Measurements from ENCODE around the gene STAT5A.

STAT5A gene

DNA sequence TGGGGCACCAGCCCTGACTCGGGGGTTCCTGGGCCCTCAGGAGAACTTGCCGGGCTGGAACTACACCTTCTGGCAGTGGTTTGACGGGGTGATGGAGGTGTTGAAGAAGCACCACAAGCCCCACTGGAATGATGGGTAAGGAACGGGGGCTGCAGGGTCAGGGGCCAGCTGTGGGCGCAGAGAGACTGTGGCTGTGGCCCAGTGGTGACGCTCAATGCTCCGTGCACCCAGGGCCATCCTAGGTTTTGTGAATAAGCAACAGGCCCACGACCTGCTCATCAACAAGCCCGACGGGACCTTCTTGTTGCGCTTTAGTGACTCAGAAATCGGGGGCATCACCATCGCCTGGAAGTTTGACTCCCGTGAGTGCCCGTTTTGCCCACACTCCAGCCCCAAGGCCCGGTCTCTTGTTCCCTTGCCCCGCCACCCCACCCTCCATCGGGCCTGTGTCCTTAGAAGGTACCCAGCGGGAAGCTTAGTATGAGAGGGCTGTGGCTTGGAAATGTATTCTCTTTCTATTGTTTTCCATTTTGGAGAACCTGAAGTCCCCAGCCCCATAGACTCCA, 19.1 kb downstream of the STAT5A start:
- TF ChIP-seq TAF1 (IDR thresholded peaks at IDR 0.05; ENCODE audit: borderline replicate concordance, insufficient read depth, low read length) (no peak), POLR2AphosphoS5 (IDR thresholded peaks at IDR 0.05; ENCODE audit: low read depth, low read length) (no peak), SIN3A (IDR thresholded peaks at IDR 0.05; ENCODE audit: borderline replicate concordance, insufficient read depth, low read length) (no peak), FOXP2 (optimal IDR thresholded peaks at IDR 0.05; ENCODE audit: borderline replicate concordance, extremely low read depth, extremely low read length, insufficient read depth) (no peak)
- TF ChIP-seq, protein P1, sequence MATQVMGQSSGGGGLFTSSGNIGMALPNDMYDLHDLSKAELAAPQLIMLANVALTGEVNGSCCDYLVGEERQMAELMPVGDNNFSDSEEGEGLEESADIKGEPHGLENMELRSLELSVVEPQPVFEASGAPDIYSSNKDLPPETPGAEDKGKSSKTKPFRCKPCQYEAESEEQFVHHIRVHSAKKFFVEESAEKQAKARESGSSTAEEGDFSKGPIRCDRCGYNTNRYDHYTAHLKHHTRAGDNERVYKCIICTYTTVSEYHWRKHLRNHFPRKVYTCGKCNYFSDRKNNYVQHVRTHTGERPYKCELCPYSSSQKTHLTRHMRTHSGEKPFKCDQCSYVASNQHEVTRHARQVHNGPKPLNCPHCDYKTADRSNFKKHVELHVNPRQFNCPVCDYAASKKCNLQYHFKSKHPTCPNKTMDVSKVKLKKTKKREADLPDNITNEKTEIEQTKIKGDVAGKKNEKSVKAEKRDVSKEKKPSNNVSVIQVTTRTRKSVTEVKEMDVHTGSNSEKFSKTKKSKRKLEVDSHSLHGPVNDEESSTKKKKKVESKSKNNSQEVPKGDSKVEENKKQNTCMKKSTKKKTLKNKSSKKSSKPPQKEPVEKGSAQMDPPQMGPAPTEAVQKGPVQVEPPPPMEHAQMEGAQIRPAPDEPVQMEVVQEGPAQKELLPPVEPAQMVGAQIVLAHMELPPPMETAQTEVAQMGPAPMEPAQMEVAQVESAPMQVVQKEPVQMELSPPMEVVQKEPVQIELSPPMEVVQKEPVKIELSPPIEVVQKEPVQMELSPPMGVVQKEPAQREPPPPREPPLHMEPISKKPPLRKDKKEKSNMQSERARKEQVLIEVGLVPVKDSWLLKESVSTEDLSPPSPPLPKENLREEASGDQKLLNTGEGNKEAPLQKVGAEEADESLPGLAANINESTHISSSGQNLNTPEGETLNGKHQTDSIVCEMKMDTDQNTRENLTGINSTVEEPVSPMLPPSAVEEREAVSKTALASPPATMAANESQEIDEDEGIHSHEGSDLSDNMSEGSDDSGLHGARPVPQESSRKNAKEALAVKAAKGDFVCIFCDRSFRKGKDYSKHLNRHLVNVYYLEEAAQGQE (IDR thresholded peaks at IDR 0.05; ENCODE audit: insufficient read depth in 1 of 2, low read depth in 2 of 2, low read length in 2 of 2), result no peak

DNA sequence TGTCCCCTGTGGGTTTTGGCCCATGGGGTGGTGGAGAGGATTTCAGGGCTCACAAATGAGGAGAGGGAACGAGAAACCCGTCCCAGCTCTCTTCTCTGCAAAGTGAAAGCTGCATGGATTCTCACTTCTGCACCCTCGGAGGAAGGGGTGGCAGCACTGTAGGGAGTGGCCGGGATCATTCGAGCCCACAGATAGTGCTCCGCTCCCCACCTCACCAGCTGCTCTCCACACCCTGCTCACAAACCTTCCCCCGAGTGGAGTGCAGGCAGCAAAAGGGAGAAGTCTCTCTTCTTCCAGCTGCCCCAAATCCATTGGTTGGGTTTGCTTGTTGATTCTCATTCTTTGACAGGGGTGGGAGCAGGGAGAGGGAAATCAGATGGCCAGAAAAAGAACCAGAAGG, 20.1 kb downstream of the STAT5A start:
- TF ChIP-seq, protein P1 (IDR thresholded peaks at IDR 0.05; ENCODE audit: insufficient read depth in 1 of 2, low read depth in 2 of 2, low read length in 2 of 2), result no peak
- no peak for TF ChIP-seq FOXP2 (optimal IDR thresholded peaks at IDR 0.05; ENCODE audit: borderline replicate concordance, extremely low read depth, extremely low read length, insufficient read depth)
- TF ChIP-seq SIN3A (IDR thresholded peaks at IDR 0.05; ENCODE audit: borderline replicate concordance, insufficient read depth, low read length), result no peak
- TF ChIP-seq TAF1 (IDR thresholded peaks at IDR 0.05; ENCODE audit: borderline replicate concordance, insufficient read depth, low read length), result no peak
- TF ChIP-seq POLR2AphosphoS5 (IDR thresholded peaks at IDR 0.05; ENCODE audit: low read depth, low read length), result no peak

DNA sequence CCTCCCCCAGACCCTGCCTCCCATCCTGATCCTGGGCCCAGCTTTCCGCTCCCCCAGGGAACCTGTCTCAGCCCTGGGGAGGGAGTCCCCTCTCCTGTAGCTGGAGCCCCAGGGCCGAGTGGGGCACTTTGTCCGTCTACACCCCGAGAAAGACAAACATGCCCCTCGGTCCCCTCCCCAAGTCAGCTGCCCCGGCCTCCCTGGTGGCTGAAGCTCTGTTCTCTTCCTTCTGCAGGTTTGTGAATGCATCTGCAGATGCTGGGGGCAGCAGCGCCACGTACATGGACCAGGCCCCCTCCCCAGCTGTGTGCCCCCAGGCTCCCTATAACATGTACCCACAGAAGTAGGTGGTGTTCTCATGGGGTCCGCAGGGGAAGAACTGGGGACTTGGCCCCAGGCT, 20.8 kb downstream of the STAT5A start:
- TF ChIP-seq POLR2AphosphoS5 (IDR thresholded peaks at IDR 0.05; ENCODE audit: low read depth, low read length), result no peak
- TF ChIP-seq, protein P1 (IDR thresholded peaks at IDR 0.05; ENCODE audit: insufficient read depth in 1 of 2, low read depth in 2 of 2, low read length in 2 of 2), result no peak
- no peak for TF ChIP-seq SIN3A (IDR thresholded peaks at IDR 0.05; ENCODE audit: borderline replicate concordance, insufficient read depth, low read length)
- TF ChIP-seq TAF1 (IDR thresholded peaks at IDR 0.05; ENCODE audit: borderline replicate concordance, insufficient read depth, low read length), result no peak
- no peak for TF ChIP-seq FOXP2 (optimal IDR thresholded peaks at IDR 0.05; ENCODE audit: borderline replicate concordance, extremely low read depth, extremely low read length, insufficient read depth)

DNA sequence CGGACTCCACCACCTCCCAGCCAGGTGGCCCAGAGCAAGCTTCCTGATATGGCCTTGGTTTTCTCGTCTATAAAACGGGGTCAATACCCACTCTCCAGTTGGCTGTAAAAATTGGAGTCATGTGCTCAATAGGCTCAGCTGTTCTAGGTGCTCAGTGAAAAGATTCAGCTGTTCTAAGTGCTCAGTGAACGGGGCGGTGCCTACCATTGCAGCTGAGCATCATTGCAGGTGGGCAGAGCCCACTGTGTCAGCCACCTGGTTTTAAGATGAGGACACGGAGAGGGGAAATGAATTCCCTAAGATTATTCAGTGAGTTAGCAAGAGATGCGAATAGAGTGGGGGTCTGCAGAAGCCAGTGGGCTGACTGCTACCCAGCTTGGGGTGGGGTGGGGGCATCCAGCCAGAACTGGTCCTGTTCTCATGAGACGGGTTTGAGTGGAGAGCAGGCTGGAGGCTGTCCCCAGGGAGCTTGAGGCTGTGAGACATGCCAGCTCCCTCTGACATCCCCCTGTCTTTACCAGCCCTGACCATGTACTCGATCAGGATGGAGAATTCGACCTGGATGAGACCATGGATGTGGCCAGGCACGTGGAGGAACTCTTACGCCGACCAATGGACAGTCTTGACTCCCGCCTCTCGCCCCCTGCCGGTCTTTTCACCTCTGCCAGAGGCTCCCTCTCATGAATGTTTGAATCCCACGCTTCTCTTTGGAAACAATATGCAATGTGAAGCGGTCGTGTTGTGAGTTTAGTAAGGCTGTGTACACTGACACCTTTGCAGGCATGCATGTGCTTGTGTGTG, 21.9 kb downstream of the STAT5A start:
- TF ChIP-seq TAF1 (IDR thresholded peaks at IDR 0.05; ENCODE audit: borderline replicate concordance, insufficient read depth, low read length) (no peak), FOXP2 (optimal IDR thresholded peaks at IDR 0.05; ENCODE audit: borderline replicate concordance, extremely low read depth, extremely low read length, insufficient read depth) (no peak), POLR2AphosphoS5 (IDR thresholded peaks at IDR 0.05; ENCODE audit: low read depth, low read length) (no peak), SIN3A (IDR thresholded peaks at IDR 0.05; ENCODE audit: borderline replicate concordance, insufficient read depth, low read length) (no peak)
- TF ChIP-seq, protein P1 (IDR thresholded peaks at IDR 0.05; ENCODE audit: insufficient read depth in 1 of 2, low read depth in 2 of 2, low read length in 2 of 2), result no peak

Measured in PFSK-1 (cell line).